ENCODE results near the gene UBAC2. TPM values are rescaled to one million over a fixed set of nuclear protein-coding genes. Genes with fewer than 3 reads are reported as not detected.

Gene UBAC2
- total and polyA plus RNA-seq, 4 experiments from 2014 or later = 88.4 to 161 (median 101) TPM

- Mint-ChIP-seq H3K36me3 (peaks cover 65 to 77% of the 10 kb centered on the region in 2 donors), H3K27ac (peak overlapping the region; percentile 90 to 99 (median 94)), H3K4me1 (peaks cover 76 to 98% (median 86%) of the 10 kb centered on the region in 4 donors), H3K4me3 (peak overlapping the region in 7 of 8 donors; percentile 33 to 66 (median 56)), H3K27me3 (no peaks in the 10 kb centered on the region), H3K9me3 (no peaks in the 10 kb centered on the region)
- DNase-seq = no peak
- Histone ChIP-seq H3K4me3 (ENCODE audit: low read length in 2 of 2) (no peak overlapping the region), H3K9me3 (ENCODE audit: control insufficient read depth in 1 of 2, low read length in 2 of 2) (no peaks in the 10 kb centered on the region), H3K36me3 (ENCODE audit: insufficient read depth, low read length) (peaks cover 19% of the 10 kb centered on the region), H3K27me3 (ENCODE audit: insufficient read depth, low read length) (no peaks in the 10 kb centered on the region), H3K4me1 (ENCODE audit: insufficient read depth, low read length) (peaks cover 84% of the 10 kb centered on the region), H3K27ac (ENCODE audit: low read depth, low read length) (peak overlapping the region; percentile 9)
- intact Hi-C loops (cut with micrococcal nuclease) = no loop called here
- ChIA-PET POLR2A (ENCODE audit: partially characterized antibody) (interaction anchor here (0.7 to 21.5 kb wide), 9 partner anchors 9 to 67 kb away, joined by 3 to 929 read pairs (median 7); partner anchors contain the start of gene GPR183), CTCF (ENCODE audit: partially characterized antibody) (interaction anchor here (0.6 to 2.4 kb wide), 8 partner anchors 9 to 78 kb away, joined by 3 to 8 read pairs (median 4); no protein-coding TSS in a partner anchor)
Observed at GRCh38 chr13:99347335-99347878, 146.8 kb downstream of the UBAC2 start.

DNA sequence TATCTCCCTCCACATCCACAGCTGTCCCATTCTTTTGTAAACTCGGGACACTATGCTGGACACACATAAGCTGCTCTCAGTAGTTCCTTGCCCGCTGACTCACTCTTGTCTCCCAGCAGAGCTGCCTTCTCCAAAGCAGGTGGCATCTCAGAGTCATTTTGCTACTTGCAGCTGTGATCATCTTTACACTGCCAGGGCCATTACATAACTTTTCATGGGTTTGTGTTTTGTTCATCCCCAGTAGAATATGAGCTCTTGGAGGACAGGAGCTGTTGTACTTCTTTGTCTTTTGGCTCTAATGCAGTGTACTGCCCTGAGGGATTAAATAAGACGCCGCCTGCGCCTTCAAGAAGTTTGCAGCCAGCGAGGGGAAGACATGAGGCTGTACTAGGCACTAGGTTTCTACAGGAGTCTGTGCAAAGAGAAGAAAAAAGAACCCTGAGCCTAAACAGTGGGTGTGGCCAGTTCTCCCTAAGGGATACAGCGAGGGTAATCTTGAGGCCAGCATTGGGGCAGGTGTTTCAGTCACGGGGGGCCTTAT lies 147.3 kb downstream of the UBAC2 start:
- H3K4me3 ChIP-seq (ENCODE audit: low read length in 2 of 2) = no peak overlapping the region
- ChIA-PET CTCF (ENCODE audit: partially characterized antibody) (interaction anchor here (0.9 to 2.4 kb wide), 10 partner anchors 8 to 89 kb away, joined by 3 to 8 read pairs (median 6); no protein-coding TSS in a partner anchor), POLR2A (ENCODE audit: partially characterized antibody) (interaction anchor here (0.8 to 21.5 kb wide), 11 partner anchors 9 to 45 kb away, joined by 3 to 929 read pairs (median 5); partner anchors contain the start of gene GPR183)
- peaks cover 84% of the 10 kb centered on the region for H3K4me1 ChIP-seq (ENCODE audit: insufficient read depth, low read length)
- peak overlapping the region; percentile 79 to 99 (median 94) for H3K27ac Mint-ChIP-seq
- H3K36me3 ChIP-seq (ENCODE audit: insufficient read depth, low read length) = peaks cover 17% of the 10 kb centered on the region
- DNase-seq = no peak
- H3K36me3 Mint-ChIP-seq = peaks cover 62 to 76% of the 10 kb centered on the region in 2 donors
- intact Hi-C loops (cut with micrococcal nuclease) = no loop called here
- peak overlapping the region; percentile 9 for H3K27ac ChIP-seq (ENCODE audit: low read depth, low read length)
- H3K27me3 Mint-ChIP-seq = no peaks in the 10 kb centered on the region
- no peaks in the 10 kb centered on the region for H3K27me3 ChIP-seq (ENCODE audit: insufficient read depth, low read length)
- no peaks in the 10 kb centered on the region for H3K9me3 Mint-ChIP-seq
- H3K9me3 ChIP-seq (ENCODE audit: control insufficient read depth in 1 of 2, low read length in 2 of 2) = no peaks in the 10 kb centered on the region
- peaks cover 79 to 98% (median 88%) of the 10 kb centered on the region in 4 donors for H3K4me1 Mint-ChIP-seq
- peak overlapping the region in 5 of 8 donors; percentile 30 to 66 (median 56) for H3K4me3 Mint-ChIP-seq

DNA sequence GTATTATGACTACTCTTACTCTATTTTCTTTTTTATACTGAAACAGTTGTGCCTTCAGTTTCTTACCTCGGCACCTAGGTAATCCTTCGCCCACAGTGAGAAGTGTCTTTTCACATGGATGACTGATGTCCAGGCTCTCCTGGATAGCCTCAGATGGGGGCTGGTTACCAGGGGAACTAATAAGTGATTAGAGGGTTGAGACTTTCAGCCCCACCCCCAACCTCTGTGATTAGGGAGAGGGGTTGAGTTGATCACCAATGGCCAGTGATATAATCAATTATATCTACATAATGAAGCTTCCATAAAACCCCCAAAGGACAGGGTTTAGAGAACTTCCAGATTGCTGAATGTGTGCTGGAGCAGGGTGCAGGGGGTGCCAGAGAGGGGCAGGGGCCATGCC lies 149.5 kb downstream of the UBAC2 start:
- Mint-ChIP-seq H3K9me3 (peaks cover 0 to 5% (median 0%) of the 10 kb centered on the region in 8 donors), H3K4me1 (peaks cover 82 to 98% (median 90%) of the 10 kb centered on the region in 4 donors), H3K36me3 (peaks cover 46 to 63% of the 10 kb centered on the region in 2 donors), H3K27ac (peak overlapping the region; percentile 88 to 100 (median 98)), H3K27me3 (no peaks in the 10 kb centered on the region), H3K4me3 (peak overlapping the region in 4 of 8 donors; percentile 9 to 67 (median 46))
- intact Hi-C loops (cut with micrococcal nuclease) = no loop called here
- ChIA-PET POLR2A (ENCODE audit: partially characterized antibody) (interaction anchor here (3.8 to 21.5 kb wide), 6 partner anchors 9 to 65 kb away, joined by 65 to 929 read pairs (median 170); partner anchors contain the start of gene GPR183), CTCF (ENCODE audit: partially characterized antibody) (interaction anchor here (2.1 to 6.7 kb wide), 3 partner anchors 10 to 85 kb away, joined by 6 to 66 read pairs (median 42); no protein-coding TSS in a partner anchor)
- no peaks in the 10 kb centered on the region for H3K36me3 ChIP-seq (ENCODE audit: insufficient read depth, low read length)
- no peaks in the 10 kb centered on the region for H3K9me3 ChIP-seq (ENCODE audit: control insufficient read depth in 1 of 2, low read length in 2 of 2)
- peak overlapping the region; percentile 94 for H3K27ac ChIP-seq (ENCODE audit: low read depth, low read length)
- H3K4me3 ChIP-seq (ENCODE audit: low read length in 2 of 2) = no peak overlapping the region
- no peak for DNase-seq
- H3K27me3 ChIP-seq (ENCODE audit: insufficient read depth, low read length) = no peaks in the 10 kb centered on the region
- peaks cover 92% of the 10 kb centered on the region for H3K4me1 ChIP-seq (ENCODE audit: insufficient read depth, low read length)

DNA sequence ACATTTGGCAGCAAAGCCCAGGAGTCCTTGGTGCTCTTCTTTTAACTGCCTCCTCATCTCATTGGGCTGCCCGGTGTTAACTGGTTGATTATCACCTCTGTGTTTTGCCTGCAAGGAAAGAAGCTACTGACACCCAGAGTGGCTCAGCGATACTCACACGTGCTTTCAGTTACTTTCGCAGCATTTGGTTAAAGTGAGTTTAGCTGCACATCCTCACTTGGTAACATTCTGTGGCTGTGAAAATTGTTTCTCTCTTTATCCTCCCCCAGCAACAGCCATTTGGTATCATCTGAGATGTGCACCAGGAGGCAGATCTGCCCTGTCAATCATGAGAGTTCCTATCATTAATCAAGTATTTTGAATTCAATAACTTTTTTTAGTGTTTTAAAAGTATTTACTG lies 151.1 kb downstream of the UBAC2 start:
- DNase-seq = peak in 4 of 5 donors; percentile 66 to 80 (median 76)
- H3K27ac Mint-ChIP-seq = peak overlapping the region; percentile 96 to 100 (median 99)
- no peaks in the 10 kb centered on the region for H3K27me3 Mint-ChIP-seq
- peak overlapping the region; percentile 8 to 89 (median 81) for H3K4me3 Mint-ChIP-seq
- intact Hi-C loops (cut with micrococcal nuclease) = loop anchor here (1.0 to 2.0 kb wide), 4 partner anchors 11 to 44 kb away; partner anchors contain the start of gene GPR183
- peaks cover 0 to 5% (median 0%) of the 10 kb centered on the region in 8 donors for H3K9me3 Mint-ChIP-seq
- Histone ChIP-seq H3K27me3 (ENCODE audit: insufficient read depth, low read length) (no peaks in the 10 kb centered on the region), H3K36me3 (ENCODE audit: insufficient read depth, low read length) (no peaks in the 10 kb centered on the region), H3K4me3 (ENCODE audit: low read length in 2 of 2) (peak overlapping the region in 1 of 2 donors; percentile 14), H3K27ac (ENCODE audit: low read depth, low read length) (peak overlapping the region; percentile 94), H3K4me1 (ENCODE audit: insufficient read depth, low read length) (peaks cover 94% of the 10 kb centered on the region), H3K9me3 (ENCODE audit: control insufficient read depth in 1 of 2, low read length in 2 of 2) (no peaks in the 10 kb centered on the region)
- POLR2A ChIA-PET (ENCODE audit: partially characterized antibody) = interaction anchor here (0.6 to 21.5 kb wide), 26 partner anchors 9 to 152 kb away, joined by 3 to 929 read pairs (median 10); partner anchors contain the start of genes GPR18, GPR183 and UBAC2
- CTCF ChIA-PET (ENCODE audit: partially characterized antibody) = interaction anchor here (0.8 to 7.0 kb wide), 23 partner anchors 9 to 84 kb away, joined by 3 to 66 read pairs (median 15); partner anchors contain the start of gene GPR183
- peaks cover 33 to 58% of the 10 kb centered on the region in 2 donors for H3K36me3 Mint-ChIP-seq
- peaks cover 85 to 100% (median 92%) of the 10 kb centered on the region in 4 donors for H3K4me1 Mint-ChIP-seq

- peak overlapping the region; percentile 14 to 20 for H3K4me3 ChIP-seq (ENCODE audit: low read length in 2 of 2)
- ChIA-PET POLR2A (ENCODE audit: partially characterized antibody) (interaction anchor here (0.6 to 21.5 kb wide), 27 partner anchors 8 to 152 kb away, joined by 3 to 929 read pairs (median 9); partner anchors contain the start of genes GPR18, GPR183, TM9SF2 and UBAC2), CTCF (ENCODE audit: partially characterized antibody) (interaction anchor here (0.8 to 7.0 kb wide), 27 partner anchors 8 to 85 kb away, joined by 3 to 66 read pairs (median 10); partner anchors contain the start of gene GPR183)
- intact Hi-C loops (cut with micrococcal nuclease) = loop anchor here (1.0 to 2.0 kb wide), 3 partner anchors 9 to 45 kb away; partner anchors contain the start of gene GPR183
- peaks cover 94% of the 10 kb centered on the region for H3K4me1 ChIP-seq (ENCODE audit: insufficient read depth, low read length)
- H3K4me1 Mint-ChIP-seq = peaks cover 86 to 100% (median 93%) of the 10 kb centered on the region in 4 donors
- H3K36me3 Mint-ChIP-seq = peaks cover 26 to 58% of the 10 kb centered on the region in 2 donors
- no peaks in the 10 kb centered on the region for H3K36me3 ChIP-seq (ENCODE audit: insufficient read depth, low read length)
- peak overlapping the region; percentile 94 for H3K27ac ChIP-seq (ENCODE audit: low read depth, low read length)
- peak overlapping the region; percentile 96 to 100 (median 99) for H3K27ac Mint-ChIP-seq
- peak overlapping the region; percentile 70 to 89 (median 81) for H3K4me3 Mint-ChIP-seq
- H3K9me3 Mint-ChIP-seq = peaks cover 0 to 5% (median 0%) of the 10 kb centered on the region in 8 donors
- H3K9me3 ChIP-seq (ENCODE audit: control insufficient read depth in 1 of 2, low read length in 2 of 2) = no peaks in the 10 kb centered on the region
- DNase-seq = peak in 4 of 5 donors; percentile 42 to 69 (median 57)
- no peaks in the 10 kb centered on the region for H3K27me3 Mint-ChIP-seq
- H3K27me3 ChIP-seq (ENCODE audit: insufficient read depth, low read length) = no peaks in the 10 kb centered on the region
Observed at GRCh38 chr13:99352351-99353245, 151.9 kb downstream of the UBAC2 start.

DNA sequence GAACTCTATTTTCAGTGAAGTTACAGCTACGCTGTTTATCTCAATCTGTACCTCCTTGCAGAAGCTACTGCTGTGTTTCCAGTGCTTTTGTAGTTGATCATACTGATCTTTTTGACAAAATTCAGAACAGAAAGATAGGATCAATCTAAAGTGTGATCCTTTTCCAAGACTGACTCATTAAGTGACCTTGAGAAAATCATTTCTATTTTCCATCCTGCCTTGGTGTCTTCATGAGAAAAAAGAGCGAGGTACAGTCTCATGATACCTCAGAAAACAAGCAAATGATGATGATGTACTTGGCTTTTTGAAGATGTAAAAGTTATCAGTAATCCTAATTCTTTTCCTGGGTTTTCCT lies 152.6 kb downstream of the UBAC2 start:
- peaks cover 94% of the 10 kb centered on the region for H3K4me1 ChIP-seq (ENCODE audit: insufficient read depth, low read length)
- no peaks in the 10 kb centered on the region for H3K36me3 ChIP-seq (ENCODE audit: insufficient read depth, low read length)
- no peaks in the 10 kb centered on the region for H3K9me3 ChIP-seq (ENCODE audit: control insufficient read depth in 1 of 2, low read length in 2 of 2)
- Mint-ChIP-seq H3K36me3 (peaks cover 25 to 58% of the 10 kb centered on the region in 2 donors), H3K4me3 (peak overlapping the region; percentile 25 to 89 (median 81)), H3K27ac (peak overlapping the region; percentile 96 to 100 (median 99)), H3K4me1 (peaks cover 86 to 100% (median 93%) of the 10 kb centered on the region in 4 donors), H3K27me3 (no peaks in the 10 kb centered on the region), H3K9me3 (peaks cover 0 to 5% (median 0%) of the 10 kb centered on the region in 8 donors)
- H3K27me3 ChIP-seq (ENCODE audit: insufficient read depth, low read length) = no peaks in the 10 kb centered on the region
- DNase-seq = no peak
- intact Hi-C loops (cut with micrococcal nuclease) = loop anchor here (1.0 to 2.0 kb wide), 2 partner anchors 8 to 14 kb away; no protein-coding TSS in a partner anchor
- POLR2A ChIA-PET (ENCODE audit: partially characterized antibody) = interaction anchor here (0.8 to 21.5 kb wide), 21 partner anchors 8 to 149 kb away, joined by 3 to 929 read pairs (median 21); partner anchors contain the start of genes GPR18, GPR183 and TM9SF2
- H3K27ac ChIP-seq (ENCODE audit: low read depth, low read length) = peak overlapping the region; percentile 94
- H3K4me3 ChIP-seq (ENCODE audit: low read length in 2 of 2) = peak overlapping the region in 1 of 2 donors; percentile 14
- CTCF ChIA-PET (ENCODE audit: partially characterized antibody) = interaction anchor here (0.9 to 7.0 kb wide), 23 partner anchors 7 to 86 kb away, joined by 3 to 66 read pairs (median 15); partner anchors contain the start of gene GPR183

Data from CD4-positive, alpha-beta memory T cell (primary cell).